SK-N-SH (cell line): ENCODE data around the gene VMP1.

Source experiments
- EP300 ChIP-seq, 2 experiments: IDR thresholded peaks; 2 replicates each; pipeline versions ENCODE4 v1.4.0 to v1.6.1; 2012; ENCODE audit warnings: borderline replicate concordance in 1 of 2, low read depth in 1 of 2, low read length in 1 of 2
- JUND ChIP-seq: IDR thresholded peaks from 2 replicates; pipeline ENCODE4 v1.4.0; 2012
- TF ChIP-seq, protein P1 (sequence below): fragments of 200-600 bp; sonication (generic); IDR thresholded peaks from 2 replicates; pipeline ENCODE4 v1.6.1; 2017; ENCODE audit warnings: antibody characterized with exemption, mild to moderate bottlenecking, moderate library complexity
- TF ChIP-seq, protein P2 (sequence below): IDR thresholded peaks from 2 replicates; pipeline ENCODE4 v1.6.1; 2012; ENCODE audit warnings: mild to moderate bottlenecking, low read depth, low read length, moderate library complexity
- TF ChIP-seq, protein P3 (sequence below): IDR thresholded peaks from 2 replicates; pipeline ENCODE4 v1.4.0; 2012; ENCODE audit warnings: low read depth, borderline replicate concordance
- TF ChIP-seq, protein P4 (sequence below): IDR thresholded peaks from 2 replicates; pipeline ENCODE4 v1.4.0; 2012; ENCODE audit warnings: low read depth, borderline replicate concordance

DNA sequence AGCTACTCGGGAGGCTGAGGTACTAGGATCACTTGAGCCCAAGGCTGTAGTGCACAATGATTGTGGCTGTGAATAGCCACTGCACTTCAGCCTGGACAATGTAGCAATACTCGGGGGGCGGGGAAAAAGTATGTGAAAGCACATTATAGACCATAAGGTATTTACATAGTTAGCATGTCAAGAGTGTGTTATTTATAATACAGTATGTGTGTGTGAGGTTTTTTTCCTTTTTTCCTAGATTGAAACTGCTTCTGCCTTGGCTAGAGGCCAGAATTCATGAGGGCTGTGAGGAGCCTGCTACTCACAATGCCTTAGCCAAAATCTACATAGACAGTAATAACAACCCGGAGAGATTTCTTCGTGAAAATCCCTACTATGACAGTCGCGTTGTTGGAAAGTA is 30.7 kb upstream of the VMP1 start:
- TF ChIP-seq, protein P1, sequence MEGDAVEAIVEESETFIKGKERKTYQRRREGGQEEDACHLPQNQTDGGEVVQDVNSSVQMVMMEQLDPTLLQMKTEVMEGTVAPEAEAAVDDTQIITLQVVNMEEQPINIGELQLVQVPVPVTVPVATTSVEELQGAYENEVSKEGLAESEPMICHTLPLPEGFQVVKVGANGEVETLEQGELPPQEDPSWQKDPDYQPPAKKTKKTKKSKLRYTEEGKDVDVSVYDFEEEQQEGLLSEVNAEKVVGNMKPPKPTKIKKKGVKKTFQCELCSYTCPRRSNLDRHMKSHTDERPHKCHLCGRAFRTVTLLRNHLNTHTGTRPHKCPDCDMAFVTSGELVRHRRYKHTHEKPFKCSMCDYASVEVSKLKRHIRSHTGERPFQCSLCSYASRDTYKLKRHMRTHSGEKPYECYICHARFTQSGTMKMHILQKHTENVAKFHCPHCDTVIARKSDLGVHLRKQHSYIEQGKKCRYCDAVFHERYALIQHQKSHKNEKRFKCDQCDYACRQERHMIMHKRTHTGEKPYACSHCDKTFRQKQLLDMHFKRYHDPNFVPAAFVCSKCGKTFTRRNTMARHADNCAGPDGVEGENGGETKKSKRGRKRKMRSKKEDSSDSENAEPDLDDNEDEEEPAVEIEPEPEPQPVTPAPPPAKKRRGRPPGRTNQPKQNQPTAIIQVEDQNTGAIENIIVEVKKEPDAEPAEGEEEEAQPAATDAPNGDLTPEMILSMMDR = no peak
- TF ChIP-seq, protein P2, sequence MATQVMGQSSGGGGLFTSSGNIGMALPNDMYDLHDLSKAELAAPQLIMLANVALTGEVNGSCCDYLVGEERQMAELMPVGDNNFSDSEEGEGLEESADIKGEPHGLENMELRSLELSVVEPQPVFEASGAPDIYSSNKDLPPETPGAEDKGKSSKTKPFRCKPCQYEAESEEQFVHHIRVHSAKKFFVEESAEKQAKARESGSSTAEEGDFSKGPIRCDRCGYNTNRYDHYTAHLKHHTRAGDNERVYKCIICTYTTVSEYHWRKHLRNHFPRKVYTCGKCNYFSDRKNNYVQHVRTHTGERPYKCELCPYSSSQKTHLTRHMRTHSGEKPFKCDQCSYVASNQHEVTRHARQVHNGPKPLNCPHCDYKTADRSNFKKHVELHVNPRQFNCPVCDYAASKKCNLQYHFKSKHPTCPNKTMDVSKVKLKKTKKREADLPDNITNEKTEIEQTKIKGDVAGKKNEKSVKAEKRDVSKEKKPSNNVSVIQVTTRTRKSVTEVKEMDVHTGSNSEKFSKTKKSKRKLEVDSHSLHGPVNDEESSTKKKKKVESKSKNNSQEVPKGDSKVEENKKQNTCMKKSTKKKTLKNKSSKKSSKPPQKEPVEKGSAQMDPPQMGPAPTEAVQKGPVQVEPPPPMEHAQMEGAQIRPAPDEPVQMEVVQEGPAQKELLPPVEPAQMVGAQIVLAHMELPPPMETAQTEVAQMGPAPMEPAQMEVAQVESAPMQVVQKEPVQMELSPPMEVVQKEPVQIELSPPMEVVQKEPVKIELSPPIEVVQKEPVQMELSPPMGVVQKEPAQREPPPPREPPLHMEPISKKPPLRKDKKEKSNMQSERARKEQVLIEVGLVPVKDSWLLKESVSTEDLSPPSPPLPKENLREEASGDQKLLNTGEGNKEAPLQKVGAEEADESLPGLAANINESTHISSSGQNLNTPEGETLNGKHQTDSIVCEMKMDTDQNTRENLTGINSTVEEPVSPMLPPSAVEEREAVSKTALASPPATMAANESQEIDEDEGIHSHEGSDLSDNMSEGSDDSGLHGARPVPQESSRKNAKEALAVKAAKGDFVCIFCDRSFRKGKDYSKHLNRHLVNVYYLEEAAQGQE = no peak
- TF ChIP-seq, protein P3, sequence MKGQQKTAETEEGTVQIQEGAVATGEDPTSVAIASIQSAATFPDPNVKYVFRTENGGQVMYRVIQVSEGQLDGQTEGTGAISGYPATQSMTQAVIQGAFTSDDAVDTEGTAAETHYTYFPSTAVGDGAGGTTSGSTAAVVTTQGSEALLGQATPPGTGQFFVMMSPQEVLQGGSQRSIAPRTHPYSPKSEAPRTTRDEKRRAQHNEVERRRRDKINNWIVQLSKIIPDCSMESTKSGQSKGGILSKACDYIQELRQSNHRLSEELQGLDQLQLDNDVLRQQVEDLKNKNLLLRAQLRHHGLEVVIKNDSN = no peak
- TF ChIP-seq EP300 (IDR thresholded peaks at IDR 0.05; ENCODE audit: borderline replicate concordance in 1 of 2, low read depth in 1 of 2, low read length in 1 of 2) (no peak), JUND (no peak)
- TF ChIP-seq, protein P4, sequence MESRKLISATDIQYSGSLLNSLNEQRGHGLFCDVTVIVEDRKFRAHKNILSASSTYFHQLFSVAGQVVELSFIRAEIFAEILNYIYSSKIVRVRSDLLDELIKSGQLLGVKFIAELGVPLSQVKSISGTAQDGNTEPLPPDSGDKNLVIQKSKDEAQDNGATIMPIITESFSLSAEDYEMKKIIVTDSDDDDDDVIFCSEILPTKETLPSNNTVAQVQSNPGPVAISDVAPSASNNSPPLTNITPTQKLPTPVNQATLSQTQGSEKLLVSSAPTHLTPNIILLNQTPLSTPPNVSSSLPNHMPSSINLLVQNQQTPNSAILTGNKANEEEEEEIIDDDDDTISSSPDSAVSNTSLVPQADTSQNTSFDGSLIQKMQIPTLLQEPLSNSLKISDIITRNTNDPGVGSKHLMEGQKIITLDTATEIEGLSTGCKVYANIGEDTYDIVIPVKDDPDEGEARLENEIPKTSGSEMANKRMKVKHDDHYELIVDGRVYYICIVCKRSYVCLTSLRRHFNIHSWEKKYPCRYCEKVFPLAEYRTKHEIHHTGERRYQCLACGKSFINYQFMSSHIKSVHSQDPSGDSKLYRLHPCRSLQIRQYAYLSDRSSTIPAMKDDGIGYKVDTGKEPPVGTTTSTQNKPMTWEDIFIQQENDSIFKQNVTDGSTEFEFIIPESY = no peak
